SK-N-SH (cell line): ENCODE results near the gene OBSL1. TPM values are rescaled to one million over a fixed set of nuclear protein-coding genes. Genes with fewer than 3 reads are reported as not detected.

Experiments used
- CTCF ChIA-PET: fragments of 300-600, 350-600 bp; formaldehyde crosslinking; extraction: SDS; loops from one replicate; lab custom pipeline; 2021; lab: Yijun Ruan, JAX
- POLR2A ChIA-PET: fragments of 350-600 bp; sonication (Branson Sonifier 250); formaldehyde crosslinking; extraction: SDS; loops from one replicate; lab custom pipeline; 2020; ENCODE audit warnings: antibody characterized with exemption, inconsistent platforms; lab: Yijun Ruan, JAX
- DNase-seq: peaks from one replicate; pipeline ENCODE4 v3.0.0; 2012
- H2AFZ ChIP-seq: fragments of 200-600 bp; sonication (generic); 2 replicates; pipeline ENCODE4 v1.8.1; 2016; ENCODE audit warnings: antibody characterized with exemption, mild to moderate bottlenecking, low read depth
- H3F3A ChIP-seq: fragments of 200-600 bp; sonication (generic); replicated peaks from 2 replicates; pipeline ENCODE3; 2016; ENCODE audit warnings: antibody characterized with exemption, mild to moderate bottlenecking; ENCODE audit not compliant: insufficient read depth
- H3K27ac ChIP-seq, 2 experiments: fragments of 200-500 bp in 1 of 2; fragments of 200-600 bp in 1 of 2; sonication (Bioruptor generic) in 1 of 2; sonication (generic), shearing (Covaris generic) in 1 of 2; 2 replicates each; pipeline versions ENCODE4 v1.5.1 to v1.6.1; 2014 to 2016; ENCODE audit warnings: low read depth in 2 of 2, inconsistent platforms in 1 of 2, low read length in 1 of 2, mild to moderate bottlenecking in 1 of 2, mixed read lengths in 1 of 2
- H3K27me3 ChIP-seq: fragments of 200-600 bp; sonication (generic), shearing (Covaris generic); 2 replicates; pipeline ENCODE4 v1.6.1; 2016; ENCODE audit warnings: mixed run types; ENCODE audit not compliant: insufficient read depth
- H3K36me3 ChIP-seq, 2 experiments: fragments of 200-500 bp in 1 of 2; fragments of 200-600 bp in 1 of 2; sonication (Bioruptor generic) in 1 of 2; sonication (generic) in 1 of 2; replicated peaks in 1 of 2; 2 replicates each; pipeline versions ENCODE3 to v1.5.1; 2014 to 2016; ENCODE audit warnings: low read length in 1 of 2, mild to moderate bottlenecking in 1 of 2; ENCODE audit not compliant: insufficient read depth in 2 of 2, control insufficient read depth in 1 of 2
- H3K4me1 ChIP-seq, 2 experiments: fragments of 200-500 bp in 1 of 2; fragments of 200-600 bp in 1 of 2; sonication (Bioruptor generic) in 1 of 2; sonication (generic), shearing (Covaris generic) in 1 of 2; 2 replicates each; pipeline versions ENCODE4 v1.5.1 to v1.6.1; 2014 to 2016; ENCODE audit warnings: low read depth in 1 of 2, low read length in 1 of 2, mixed run types in 1 of 2; ENCODE audit not compliant: insufficient read depth in 2 of 2, control insufficient read depth in 1 of 2
- H3K4me2 ChIP-seq: fragments of 200-600 bp; sonication (generic), shearing (Covaris generic); 2 replicates; pipeline ENCODE4 v1.6.1; 2017; ENCODE audit warnings: mixed run types
- H3K4me3 ChIP-seq, 2 experiments: fragments of 200-500 bp in 1 of 2; fragments of 200-600 bp in 1 of 2; sonication (Bioruptor generic) in 1 of 2; sonication (generic), shearing (Covaris generic) in 1 of 2; 2 replicates each; pipeline versions ENCODE4 v1.5.1 to v1.8.1; 2014 to 2016; ENCODE audit warnings: low read depth in 2 of 2, inconsistent platforms in 1 of 2, low read length in 1 of 2, mild to moderate bottlenecking in 1 of 2, mixed read lengths in 1 of 2, moderate library complexity in 1 of 2
- H3K79me2 ChIP-seq: fragments of 200-600 bp; sonication (generic); 2 replicates; pipeline ENCODE4 v1.8.1; 2017; ENCODE audit warnings: mild to moderate bottlenecking; ENCODE audit not compliant: insufficient read depth
- H3K9ac ChIP-seq: fragments of 200-600 bp; sonication (generic); 2 replicates; pipeline ENCODE4 v1.6.1; 2017; ENCODE audit warnings: mixed run types
- H3K9me2 ChIP-seq: fragments of 200-600 bp; sonication (generic); 2 replicates; pipeline ENCODE4 v1.6.1; 2017; ENCODE audit warnings: mixed run types
- H3K9me3 ChIP-seq: fragments of 200-600 bp; sonication (generic); 2 replicates; pipeline ENCODE4 v1.6.1; 2017; ENCODE audit warnings: mixed run types, mild to moderate bottlenecking, moderate library complexity
- H4K20me1 ChIP-seq: fragments of 200-600 bp; sonication (generic); 2 replicates; pipeline ENCODE4 v1.6.1; 2017; ENCODE audit warnings: mild to moderate bottlenecking, mixed run types; ENCODE audit not compliant: insufficient read depth
- CHD2 ChIP-seq: fragments of 150-350 bp; IDR thresholded peaks from 2 replicates; pipeline ENCODE4 v1.6.1; 2018; ENCODE audit warnings: low read length; ENCODE audit not compliant: partially characterized antibody
- CTCF ChIP-seq: fragments of 200-600 bp; sonication (generic); IDR thresholded peaks from 2 replicates; pipeline ENCODE4 v1.6.1; 2017; ENCODE audit warnings: antibody characterized with exemption, mild to moderate bottlenecking, moderate library complexity
- ELF1 ChIP-seq: IDR thresholded peaks from 2 replicates; pipeline ENCODE4 v1.4.0; 2012
- EP300 ChIP-seq, 2 experiments: IDR thresholded peaks; 2 replicates each; pipeline versions ENCODE4 v1.4.0 to v1.6.1; 2012; ENCODE audit warnings: borderline replicate concordance in 1 of 2, low read depth in 1 of 2, low read length in 1 of 2
- FOSL2 ChIP-seq: IDR thresholded peaks from 2 replicates; pipeline ENCODE4 v1.4.0; 2012; ENCODE audit warnings: low read depth, mild to moderate bottlenecking, moderate library complexity, borderline replicate concordance
- FOXJ3 ChIP-seq: sonication (generic); formaldehyde crosslinking; IDR thresholded peaks from 2 replicates; pipeline ENCODE4 v1.5.1; 2020; ENCODE audit warnings: mild to moderate bottlenecking, missing genetic modification reagents
- FOXM1 ChIP-seq: IDR thresholded peaks from 2 replicates; pipeline ENCODE4 v1.4.0; 2012; ENCODE audit warnings: low read depth, mild to moderate bottlenecking
- GABPA ChIP-seq: IDR thresholded peaks from 2 replicates; pipeline ENCODE4 v1.4.0; 2012; ENCODE audit warnings: low read depth, mild to moderate bottlenecking
- GATA2 ChIP-seq: sonication (generic); formaldehyde crosslinking; IDR thresholded peaks from 2 replicates; pipeline ENCODE4 v1.5.0; 2020; ENCODE audit warnings: mild to moderate bottlenecking, missing genetic modification reagents
- IRF3 ChIP-seq: fragments of 150-350 bp; IDR thresholded peaks from 2 replicates; pipeline ENCODE4 v1.6.1; 2016; ENCODE audit warnings: mild to moderate bottlenecking, low read depth, low read length
- MAX ChIP-seq: IDR thresholded peaks from 2 replicates; pipeline ENCODE4 v1.4.0; 2012; ENCODE audit warnings: low read depth
- NFIC ChIP-seq: IDR thresholded peaks from 2 replicates; pipeline ENCODE4 v1.4.0; 2012; ENCODE audit warnings: borderline replicate concordance
- POLR2AphosphoS5 ChIP-seq: IDR thresholded peaks from 2 replicates; pipeline ENCODE4 v1.6.1; 2012; ENCODE audit warnings: low read depth, low read length
- RAD21 ChIP-seq: IDR thresholded peaks from 2 replicates; pipeline ENCODE4 v1.6.1; 2012; ENCODE audit warnings: mild to moderate bottlenecking, low read length
- RFX5 ChIP-seq: IDR thresholded peaks from 2 replicates; pipeline ENCODE4 v1.6.1; 2012; ENCODE audit warnings: mild to moderate bottlenecking, improper control_type of control experiment, low read length
- SIN3A ChIP-seq: IDR thresholded peaks from 2 replicates; pipeline ENCODE4 v1.6.1; 2012; ENCODE audit warnings: low read depth, mild to moderate bottlenecking, low read length, moderate library complexity, borderline replicate concordance
- TAF1 ChIP-seq: IDR thresholded peaks from 2 replicates; pipeline ENCODE4 v1.6.1; 2012; ENCODE audit warnings: low read depth, mild to moderate bottlenecking, low read length, moderate library complexity, borderline replicate concordance
- TCF12 ChIP-seq: IDR thresholded peaks from 2 replicates; pipeline ENCODE4 v1.4.0; 2012
- TEAD4 ChIP-seq: IDR thresholded peaks from 2 replicates; pipeline ENCODE4 v1.4.0; 2012; ENCODE audit warnings: mild to moderate bottlenecking, borderline replicate concordance; ENCODE audit not compliant: insufficient read depth
- USF1 ChIP-seq: IDR thresholded peaks from 2 replicates; pipeline ENCODE4 v1.4.0; 2012; ENCODE audit warnings: low read depth, borderline replicate concordance
- WGBS: methylation state at CpG from one replicate; pipeline ENCODE4 v1.1.6; 2017; ENCODE audit warnings: low lambda C conversion rate; 5-methylcytosine and 5-hydroxymethylcytosine counted together
- polyA plus RNA-seq, 3 experiments: library from polyadenylated mRNA; depleted of rRNA; stranded (reverse); fragments of >200 nt; gene quantifications; 2 replicates each; pipeline ENCODE4 v1.2.3, GENCODE V29; 2012

The OBSL1 gene
- polyA plus RNA-seq, 1 of the 3 experiments (the other 2 are of a cell fraction) = 93.0 TPM

GRCh38 chr2:219547621-219548020 is 23.7 kb downstream of the OBSL1 start:
- no peak overlapping the region for H3K27ac ChIP-seq
- no peak for TF ChIP-seq NFIC
- no peak for TF ChIP-seq RAD21
- no peak for TF ChIP-seq CHD2
- TF ChIP-seq TEAD4 = no peak
- no peak for TF ChIP-seq GABPA
- TF ChIP-seq POLR2AphosphoS5 = no peak
- TF ChIP-seq SIN3A = no peak
- TF ChIP-seq FOSL2 = no peak
- TF ChIP-seq FOXM1 = no peak
- no peak for TF ChIP-seq TCF12
- no peak for TF ChIP-seq ELF1
- no peak for TF ChIP-seq USF1
- no peak for TF ChIP-seq TAF1
- TF ChIP-seq MAX = no peak
- no peak for TF ChIP-seq GATA2 (CRISPR knock-in tag)
- no peak for TF ChIP-seq IRF3
- no peak overlapping the region for H3K9ac ChIP-seq
- H3K4me3 ChIP-seq = no peak overlapping the region
- POLR2A ChIA-PET = no interaction called here
- H3K27me3 ChIP-seq = no peaks in the 10 kb centered on the region
- no peak overlapping the region for H2AFZ ChIP-seq
- peaks cover 0 to 29% of the 10 kb centered on the region in 2 experiments; a peak in 1 of 4 replicates for H3K4me1 ChIP-seq
- no peak for DNase-seq
- peaks cover 0 to 2% of the 10 kb centered on the region in 2 experiments for H3K36me3 ChIP-seq
- WGBS = 97% methylated on average over 6 of the region's 26 CpGs
- 0 out of 2 replicates have a peak, but pooled peaks cover 6% of the 10 kb centered on the region for H3K79me2 ChIP-seq
- no peaks in the 10 kb centered on the region for H3K9me3 ChIP-seq
- no peak overlapping the region for H3K4me2 ChIP-seq
- H3F3A ChIP-seq = peaks cover 3% of the 10 kb centered on the region
- CTCF ChIA-PET = interaction anchor here (1.8 to 3.0 kb wide), 2 partner anchors 13 to 72 kb away, joined by 6 to 23 read pairs; no protein-coding TSS in a partner anchor
- peaks cover 2% of the 10 kb centered on the region; the same call in 1 of the 2 replicates for H4K20me1 ChIP-seq
- H3K9me2 ChIP-seq = no peaks in the 10 kb centered on the region

GRCh38 chr2:219545943-219546352 is 25.4 kb downstream of the OBSL1 start:
- Histone ChIP-seq H2AFZ (no peak overlapping the region), H3K4me2 (no peak overlapping the region), H3K4me1 (peaks cover 7 to 36% of the 10 kb centered on the region in 2 experiments; a peak in 2 of 4 replicates), H3K9ac (no peak overlapping the region), H3K9me2 (no peaks in the 10 kb centered on the region), H4K20me1 (peaks cover 15% of the 10 kb centered on the region), H3K36me3 (peaks cover 4 to 7% of the 10 kb centered on the region in 2 experiments), H3K9me3 (no peaks in the 10 kb centered on the region), H3K27ac (no peak overlapping the region), H3K27me3 (no peaks in the 10 kb centered on the region), H3K4me3 (no peak overlapping the region), H3K79me2 (peaks cover 13% of the 10 kb centered on the region), H3F3A (peaks cover 6% of the 10 kb centered on the region)
- no peak for DNase-seq
- ChIA-PET POLR2A (interaction anchor here (1.4 kb wide), 1 partner anchor 15 kb away, joined by 3 read pairs; no protein-coding TSS in a partner anchor), CTCF (interaction anchor here (1.1 to 62.1 kb wide), 5 partner anchors 14 to 144 kb away, joined by 6 to 2824 read pairs (median 107); partner anchors contain the start of genes ASIC4, GMPPA and STK11IP)
- TF ChIP-seq FOXJ3 (CRISPR knock-in tag) (no peak), EP300 (IDR thresholded peaks at IDR 0.05; ENCODE audit: borderline replicate concordance in 1 of 2, low read depth in 1 of 2, low read length in 1 of 2) (no peak), TAF1 (no peak), CTCF (no peak), NFIC (no peak), TCF12 (no peak), RAD21 (no peak), RFX5 (no peak)
- 54% methylated on average over 4 of the region's 4 CpGs for WGBS
